ENCODE data around the gene CPPED1. TPM values are rescaled to one million over a fixed set of nuclear protein-coding genes. Genes with fewer than 3 reads are reported as not detected.

CPPED1 gene
- total RNA-seq, 1 experiment from 2014 or later = 63.2 TPM

DNA sequence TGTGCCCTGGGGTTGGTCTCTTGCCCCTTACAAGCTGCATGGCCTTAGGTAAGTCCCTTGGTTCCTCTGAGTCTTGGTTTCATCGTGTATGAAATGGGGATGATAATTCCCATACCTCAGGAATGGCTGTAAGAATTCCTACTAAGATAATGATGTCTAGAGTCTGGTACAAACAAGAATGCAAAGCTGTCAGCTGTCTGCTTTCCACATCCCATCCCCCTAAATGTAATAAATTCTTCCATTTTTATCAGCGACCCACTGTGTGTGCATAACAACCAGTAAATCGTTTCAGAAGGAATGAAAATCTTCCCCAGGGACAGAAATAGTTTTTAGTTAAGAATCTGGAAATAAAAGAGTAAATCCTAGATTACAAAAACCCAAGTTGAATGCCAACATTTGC, 95.4 kb downstream of the CPPED1 start:
- in situ Hi-C loops (cut with HindIII; ENCODE audit: low pct_unique_long_range_greater_than_20kb, low sequenced_read_pairs) = no loop called here
- DNase-seq (ENCODE audit: low read depth) = no peak

DNA sequence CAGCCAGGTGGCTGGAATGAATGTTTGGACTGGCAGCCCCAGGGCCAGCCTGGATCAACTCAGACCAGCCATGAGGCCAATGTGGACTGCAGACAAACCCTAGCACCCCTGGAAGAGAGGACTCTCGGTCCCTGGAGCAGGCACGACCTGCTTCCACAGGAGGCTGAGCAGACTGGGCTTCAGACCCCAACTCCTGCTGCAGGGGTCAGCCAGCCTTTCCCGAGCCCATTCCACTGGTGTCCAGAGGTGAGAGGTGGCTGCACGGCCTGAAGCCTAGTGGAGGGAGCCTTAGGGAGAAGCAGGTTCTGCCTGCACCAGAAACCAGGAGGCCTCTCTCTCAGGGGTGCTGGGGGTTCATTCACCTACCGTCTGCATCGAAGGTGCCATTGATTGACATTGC, 97.1 kb downstream of the CPPED1 start:
- no peak for DNase-seq (ENCODE audit: low read depth)
- in situ Hi-C loops (cut with HindIII; ENCODE audit: low pct_unique_long_range_greater_than_20kb, low sequenced_read_pairs) = no loop called here

GRCh38 chr16:12704492-12705111, 99.1 kb downstream of the CPPED1 start:
- in situ Hi-C loops (cut with HindIII; ENCODE audit: low pct_unique_long_range_greater_than_20kb, low sequenced_read_pairs) = no loop called here
- DNase-seq (ENCODE audit: low read depth) = no peak

DNA sequence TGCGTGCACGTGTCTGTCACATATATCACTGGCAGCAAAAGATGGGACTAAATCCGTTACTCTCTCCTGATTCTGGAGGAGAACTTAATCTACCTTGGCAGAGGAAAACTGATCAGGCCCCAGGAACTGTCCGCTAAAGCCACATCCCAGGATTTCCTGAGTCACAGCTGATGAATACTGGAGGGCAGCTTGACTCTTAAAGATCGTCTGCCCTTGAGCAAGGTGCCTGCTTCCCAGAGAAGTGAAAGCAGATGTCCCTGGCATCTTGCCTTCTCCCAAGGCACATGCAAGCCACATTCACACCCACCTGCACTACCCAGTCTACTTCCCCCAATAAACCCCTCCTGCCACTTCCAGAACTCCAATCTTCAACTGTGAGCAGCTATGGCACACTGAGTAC, 99.8 kb downstream of the CPPED1 start:
- DNase-seq (ENCODE audit: low read depth) = no peak
- in situ Hi-C loops (cut with HindIII; ENCODE audit: low pct_unique_long_range_greater_than_20kb, low sequenced_read_pairs) = no loop called here

GRCh38 chr16:12700161-12700560, 103.5 kb downstream of the CPPED1 start:
- in situ Hi-C loops (cut with HindIII; ENCODE audit: low pct_unique_long_range_greater_than_20kb, low sequenced_read_pairs) = no loop called here
- no peak for DNase-seq (ENCODE audit: low read depth)

DNA sequence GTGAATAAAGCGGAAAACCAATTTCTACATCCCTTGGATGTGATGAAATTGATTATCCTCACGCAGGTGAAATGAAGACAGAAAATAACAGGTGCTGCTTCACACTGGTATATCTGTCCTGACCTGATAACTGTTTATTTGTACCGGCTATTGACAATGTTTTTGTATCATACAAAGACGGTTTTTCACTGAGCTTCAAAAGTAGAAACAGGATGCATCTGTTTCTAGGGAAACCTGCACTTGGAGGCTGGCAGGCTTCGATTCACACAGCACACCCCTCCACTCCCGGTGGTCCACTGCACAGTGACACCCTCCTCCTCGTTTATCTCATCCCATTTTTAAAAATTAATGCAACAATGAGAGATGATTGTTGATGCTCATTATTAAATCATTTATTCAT, 104.5 kb downstream of the CPPED1 start:
- in situ Hi-C loops (cut with HindIII; ENCODE audit: low pct_unique_long_range_greater_than_20kb, low sequenced_read_pairs) = no loop called here
- no peak for DNase-seq (ENCODE audit: low read depth)

- DNase-seq (ENCODE audit: low read depth) = no peak
- in situ Hi-C loops (cut with HindIII; ENCODE audit: low pct_unique_long_range_greater_than_20kb, low sequenced_read_pairs) = no loop called here
Observed at GRCh38 chr16:12697437-12697836, 106.2 kb downstream of the CPPED1 start.

GRCh38 chr16:12695454-12695853, 108.2 kb downstream of the CPPED1 start:
- DNase-seq (ENCODE audit: low read depth) = no peak
- in situ Hi-C loops (cut with HindIII; ENCODE audit: low pct_unique_long_range_greater_than_20kb, low sequenced_read_pairs) = no loop called here

GRCh38 chr16:12690024-12690423, 113.7 kb downstream of the CPPED1 start:
- DNase-seq (ENCODE audit: low read depth) = no peak
- in situ Hi-C loops (cut with HindIII; ENCODE audit: low pct_unique_long_range_greater_than_20kb, low sequenced_read_pairs) = no loop called here

DNA sequence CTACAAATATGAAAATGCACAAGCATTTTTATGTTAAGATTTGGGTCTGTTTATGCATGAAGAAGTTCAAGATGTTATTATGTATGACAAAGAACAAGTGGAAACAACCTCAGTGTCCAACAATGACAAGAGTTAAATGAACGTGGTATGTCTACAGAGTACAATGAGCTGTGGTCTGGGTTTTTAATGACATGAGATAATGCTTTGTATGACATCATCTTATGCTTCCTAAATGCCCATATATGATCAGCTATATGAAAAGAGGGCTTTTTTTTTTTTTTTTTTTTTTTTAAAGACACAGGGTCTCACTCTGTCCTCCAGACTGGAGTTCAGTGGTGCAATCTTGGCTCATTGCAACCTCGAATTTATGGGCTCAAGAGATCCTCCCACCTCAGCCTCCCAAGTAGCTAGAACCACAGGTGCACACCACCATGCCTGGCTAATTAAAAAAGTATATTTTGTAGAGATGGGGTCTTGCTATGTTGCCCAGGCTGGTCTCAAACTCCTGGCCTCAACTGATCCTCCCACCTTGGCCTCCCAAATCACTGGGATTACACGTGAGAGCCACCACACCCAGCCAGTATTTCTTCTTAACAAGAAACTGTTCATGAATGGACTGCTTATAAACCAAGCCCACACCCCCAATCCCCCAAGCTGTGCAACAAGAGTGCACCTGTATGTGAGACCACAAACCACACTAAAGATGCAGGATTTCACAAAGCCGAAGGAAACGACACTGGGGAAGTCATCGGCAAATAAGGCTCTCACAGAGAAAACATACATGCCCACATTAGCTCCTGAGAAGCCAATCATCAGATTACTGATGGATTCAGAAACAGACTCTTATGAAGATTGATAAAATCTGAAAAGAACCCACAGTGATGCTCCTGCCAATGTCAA, 114.5 kb downstream of the CPPED1 start:
- in situ Hi-C loops (cut with HindIII; ENCODE audit: low pct_unique_long_range_greater_than_20kb, low sequenced_read_pairs) = no loop called here
- DNase-seq (ENCODE audit: low read depth) = no peak

DNA sequence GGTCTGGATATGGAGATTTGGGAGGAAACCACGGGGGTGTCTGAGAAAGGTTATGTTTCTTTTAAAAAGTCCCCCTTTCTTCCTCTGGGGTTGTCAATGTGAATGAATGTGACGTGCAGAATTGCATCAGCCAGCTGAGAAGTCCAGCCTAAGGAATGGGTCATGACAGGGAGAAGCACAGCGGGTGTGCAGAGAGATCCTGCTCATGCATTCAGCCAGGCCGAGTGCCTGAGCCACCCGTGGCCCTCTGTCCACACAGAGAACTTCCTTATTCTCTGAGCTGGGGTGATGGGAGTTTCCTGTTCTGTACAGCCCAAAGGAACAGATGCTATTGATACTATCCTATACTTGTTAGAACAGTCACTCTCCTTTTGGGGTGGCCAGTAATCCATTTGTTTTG, 117.9 kb downstream of the CPPED1 start:
- in situ Hi-C loops (cut with HindIII; ENCODE audit: low pct_unique_long_range_greater_than_20kb, low sequenced_read_pairs) = no loop called here
- no peak for DNase-seq (ENCODE audit: low read depth)

DNA sequence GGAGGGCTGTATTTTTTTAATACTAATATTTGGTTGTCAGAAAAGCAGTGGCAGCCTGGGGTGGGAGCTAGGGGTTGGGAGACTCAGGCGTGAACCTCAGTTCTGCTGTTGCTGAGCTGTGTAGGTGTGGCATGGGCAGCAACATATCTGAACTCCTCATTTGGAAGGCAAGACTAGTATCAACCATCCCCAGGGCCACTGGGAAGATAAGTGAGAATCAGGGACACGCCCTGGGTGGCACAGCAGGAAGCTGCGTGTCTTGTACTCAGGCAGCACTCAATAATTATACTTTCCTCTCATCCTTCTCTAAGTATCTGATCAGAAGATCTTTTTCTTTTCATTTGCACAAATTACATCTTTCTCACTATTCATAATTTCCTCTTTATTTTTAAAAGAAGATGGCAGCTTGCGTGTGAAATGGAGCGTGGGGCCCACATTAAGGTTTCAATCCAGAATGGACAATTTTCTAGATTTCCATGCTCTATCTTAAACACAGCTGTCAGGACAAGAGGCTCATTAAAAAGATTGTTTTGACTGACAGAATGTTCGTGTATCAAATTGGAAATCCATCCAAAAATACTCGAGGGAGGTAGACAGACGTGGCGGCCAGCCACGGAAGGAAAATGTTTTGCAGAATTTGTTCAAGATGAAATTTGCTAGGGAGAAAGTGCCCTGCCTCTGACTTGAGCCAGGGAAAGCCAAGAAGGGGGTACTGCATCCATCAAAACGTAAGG, 121.1 kb downstream of the CPPED1 start:
- in situ Hi-C loops (cut with HindIII; ENCODE audit: low pct_unique_long_range_greater_than_20kb, low sequenced_read_pairs) = no loop called here

GRCh38 chr16:12681653-12682052, 122.0 kb downstream of the CPPED1 start:
- in situ Hi-C loops (cut with HindIII; ENCODE audit: low pct_unique_long_range_greater_than_20kb, low sequenced_read_pairs) = no loop called here

More for the DNA sequence above, 121.1 kb downstream of the CPPED1 start:
- DNase-seq (ENCODE audit: low read depth) = no peak

GRCh38 chr16:12680531-12680930, 123.2 kb downstream of the CPPED1 start:
- DNase-seq (ENCODE audit: low read depth) = no peak
- in situ Hi-C loops (cut with HindIII; ENCODE audit: low pct_unique_long_range_greater_than_20kb, low sequenced_read_pairs) = no loop called here

More at GRCh38 chr16:12681653-12682052, 122.0 kb downstream of the CPPED1 start:
- DNase-seq (ENCODE audit: low read depth) = no peak

DNA sequence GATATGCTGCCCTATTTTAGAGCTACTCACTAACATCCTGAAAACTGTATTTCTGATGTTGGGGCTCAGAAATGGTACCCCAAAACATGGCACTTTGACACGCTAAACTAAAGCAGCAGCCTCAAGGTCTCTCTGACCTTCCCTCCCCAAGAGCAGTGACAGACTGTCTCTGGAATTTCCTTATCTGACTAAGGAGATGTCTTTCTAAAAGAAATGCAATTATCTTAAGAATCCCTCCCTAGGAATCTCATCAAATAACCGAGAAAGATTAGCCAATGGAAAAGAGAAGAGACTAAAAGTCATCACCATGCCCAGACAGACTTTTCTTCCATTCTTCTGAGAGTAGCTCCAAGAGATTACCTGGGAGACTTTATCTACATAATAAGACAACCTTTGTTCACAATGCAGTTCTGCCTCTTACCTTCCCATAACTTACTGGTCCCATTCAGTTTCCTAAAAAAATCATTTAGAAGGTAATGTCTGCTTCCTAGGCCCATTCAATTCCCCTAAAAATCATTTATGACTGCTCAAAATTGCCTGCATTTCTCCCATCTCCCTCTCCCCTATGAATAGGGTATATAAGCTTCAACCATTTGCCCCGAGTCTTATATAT, 123.9 kb downstream of the CPPED1 start:
- in situ Hi-C loops (cut with HindIII; ENCODE audit: low pct_unique_long_range_greater_than_20kb, low sequenced_read_pairs) = no loop called here
- DNase-seq (ENCODE audit: low read depth) = no peak

DNA sequence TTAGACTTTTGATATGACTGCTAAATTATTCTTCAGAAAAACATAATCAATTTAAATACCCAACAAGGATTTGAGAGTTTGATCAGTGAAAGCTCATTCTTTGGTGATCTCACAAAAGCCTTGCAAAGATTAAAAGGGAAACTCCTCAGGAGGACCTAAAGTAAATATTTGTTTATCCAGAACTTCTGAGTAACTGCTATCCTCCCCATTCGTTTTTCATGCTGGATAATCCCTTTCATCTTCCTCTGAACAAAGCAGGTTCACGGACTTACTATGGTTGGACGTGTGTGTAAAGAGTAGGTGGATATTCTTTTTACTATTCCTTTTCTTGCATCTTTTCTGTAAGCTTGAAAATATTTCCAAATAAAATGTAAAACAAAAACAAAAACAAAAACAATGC, 124.7 kb downstream of the CPPED1 start:
- in situ Hi-C loops (cut with HindIII; ENCODE audit: low pct_unique_long_range_greater_than_20kb, low sequenced_read_pairs) = no loop called here
- no peak for DNase-seq (ENCODE audit: low read depth)

GRCh38 chr16:12677502-12677901, 126.2 kb downstream of the CPPED1 start:
- in situ Hi-C loops (cut with HindIII; ENCODE audit: low pct_unique_long_range_greater_than_20kb, low sequenced_read_pairs) = no loop called here
- DNase-seq (ENCODE audit: low read depth) = no peak

- in situ Hi-C loops (cut with HindIII; ENCODE audit: low pct_unique_long_range_greater_than_20kb, low sequenced_read_pairs) = no loop called here
- DNase-seq (ENCODE audit: low read depth) = peak; percentile 12
Observed at GRCh38 chr16:12675852-12676251, 127.8 kb downstream of the CPPED1 start.

DNA sequence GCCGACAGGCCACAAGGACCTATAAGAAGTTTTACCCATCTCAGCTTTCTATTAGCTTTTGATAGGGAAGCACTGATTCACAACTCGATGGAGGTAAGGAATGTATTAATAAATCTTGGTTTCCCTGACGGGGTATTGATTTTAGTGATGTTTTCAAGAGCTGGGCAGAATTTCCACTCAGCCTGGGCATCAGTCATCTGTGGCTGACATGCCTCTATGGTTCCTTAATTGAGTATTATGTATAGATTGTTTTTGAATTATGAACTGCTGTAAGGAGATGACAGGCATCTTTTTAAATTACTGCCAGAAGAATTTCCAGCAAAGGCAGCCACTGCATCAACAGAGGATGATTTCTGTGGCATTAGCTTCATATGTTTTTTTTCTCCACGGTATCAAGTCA, 128.6 kb downstream of the CPPED1 start:
- no peak for DNase-seq (ENCODE audit: low read depth)
- in situ Hi-C loops (cut with HindIII; ENCODE audit: low pct_unique_long_range_greater_than_20kb, low sequenced_read_pairs) = no loop called here

All from Caki2 (cell line).